Measurements from ENCODE around the gene PREX1. TPM values are rescaled to one million over a fixed set of nuclear protein-coding genes. Genes with fewer than 3 reads are reported as not detected.

PREX1 gene
- total RNA-seq, 1 donor from 2014 or later = 33.1 TPM

DNA sequence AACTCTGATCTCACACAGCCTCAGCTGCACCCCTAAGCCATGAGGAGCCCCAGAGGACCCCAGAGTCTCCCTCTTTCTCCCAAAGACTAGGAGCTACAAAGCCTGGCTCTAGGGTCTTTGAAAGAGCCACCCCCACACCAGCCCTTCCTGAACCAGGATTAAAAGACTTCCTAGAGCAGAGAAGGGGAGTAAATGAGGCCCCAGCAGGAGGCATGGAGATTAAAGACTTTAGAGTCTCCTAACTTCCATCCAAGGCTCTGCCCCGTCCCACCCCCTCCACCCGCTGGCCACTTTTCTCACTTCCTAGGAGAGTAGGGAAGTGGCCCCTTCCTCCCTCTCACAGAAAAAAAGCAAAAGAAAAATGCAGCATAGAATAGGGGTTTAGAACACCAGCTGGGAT is 1.7 kb downstream of the PREX1 start:
- DNase-seq (ENCODE audit: low read depth in 2 of 2) = no peak

DNA sequence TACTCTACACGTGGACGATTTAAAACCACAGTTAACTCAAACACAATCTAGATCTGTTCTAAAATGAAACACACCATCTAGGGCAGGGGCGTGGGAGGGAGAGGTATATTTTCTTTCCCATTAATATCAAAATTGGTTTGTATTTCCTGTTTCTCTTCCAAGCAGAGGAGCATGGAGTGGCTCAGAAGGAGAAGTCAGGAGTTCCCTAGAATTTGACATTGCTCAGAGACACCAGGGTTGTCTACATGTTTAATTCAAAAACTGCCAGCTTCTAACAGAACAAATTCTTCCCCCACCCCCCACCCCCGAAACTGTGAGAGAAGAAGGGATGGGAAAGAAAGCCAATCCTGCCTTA is 2.3 kb downstream of the PREX1 start:
- DNase-seq (ENCODE audit: low read depth in 2 of 2) = no peak

DNA sequence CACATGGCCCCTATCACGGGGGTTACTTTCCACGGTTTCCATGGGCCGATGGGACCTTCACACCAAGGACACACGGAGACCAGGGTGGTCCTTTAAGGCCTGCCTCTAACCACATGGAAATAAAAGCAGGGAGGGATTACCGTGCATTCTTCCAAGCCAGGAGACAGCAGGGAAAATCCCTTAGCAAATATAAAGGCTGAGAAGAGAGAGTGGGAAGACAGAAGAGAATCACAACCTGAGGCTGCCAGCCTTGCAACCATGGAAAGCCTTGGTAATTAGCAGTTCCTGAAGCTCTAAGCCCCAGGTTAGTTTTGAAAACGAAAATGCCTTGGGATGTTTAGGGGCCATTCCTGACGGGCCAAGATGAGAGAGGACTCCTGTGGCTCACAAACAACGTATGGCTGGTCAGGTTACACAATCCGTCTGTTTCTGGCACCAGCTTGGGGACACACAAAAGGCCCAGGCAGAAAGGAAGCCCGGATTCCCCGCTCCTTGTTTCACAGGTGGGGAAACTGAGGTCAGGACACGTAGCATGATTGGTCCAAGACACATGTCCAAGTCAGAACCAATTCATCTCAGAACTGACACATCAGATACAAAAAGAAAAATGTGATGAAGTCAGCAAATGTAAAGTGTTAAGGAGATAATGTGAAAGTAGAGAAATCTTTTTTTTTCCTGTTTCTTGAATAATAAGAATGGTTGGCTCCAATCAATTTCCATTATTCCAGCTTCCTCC is 2.8 kb downstream of the PREX1 start:
- peak in 1 of 2 donors; percentile 25 for DNase-seq (ENCODE audit: low read depth in 2 of 2)

DNA sequence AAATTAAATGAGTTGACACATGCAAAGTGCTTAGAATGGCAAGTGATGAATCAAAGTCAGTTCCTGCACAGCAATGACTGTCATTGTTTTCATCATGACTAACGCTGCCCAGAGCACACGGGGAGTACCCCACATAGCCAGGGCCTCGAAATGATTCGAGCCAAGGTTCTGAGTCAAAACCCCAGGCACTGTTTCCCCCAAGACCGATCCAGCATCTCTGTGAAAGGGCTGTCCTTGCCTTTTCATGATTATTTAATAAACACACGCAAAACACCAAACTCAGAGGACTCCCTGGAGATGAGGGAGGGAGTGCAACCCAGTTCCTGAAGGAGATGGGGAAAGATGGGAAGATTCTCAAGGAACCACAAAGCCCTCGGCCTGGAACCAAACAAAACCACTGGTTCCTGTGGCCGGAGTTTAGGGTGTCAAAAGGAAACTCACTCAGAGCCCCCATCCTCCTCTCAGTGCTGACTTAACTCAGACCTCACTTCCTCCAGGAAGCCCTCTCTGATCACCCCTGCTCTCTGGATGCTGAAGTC is 3.8 kb downstream of the PREX1 start:
- peak; percentile 77 to 90 for DNase-seq (ENCODE audit: low read depth in 2 of 2)

DNA sequence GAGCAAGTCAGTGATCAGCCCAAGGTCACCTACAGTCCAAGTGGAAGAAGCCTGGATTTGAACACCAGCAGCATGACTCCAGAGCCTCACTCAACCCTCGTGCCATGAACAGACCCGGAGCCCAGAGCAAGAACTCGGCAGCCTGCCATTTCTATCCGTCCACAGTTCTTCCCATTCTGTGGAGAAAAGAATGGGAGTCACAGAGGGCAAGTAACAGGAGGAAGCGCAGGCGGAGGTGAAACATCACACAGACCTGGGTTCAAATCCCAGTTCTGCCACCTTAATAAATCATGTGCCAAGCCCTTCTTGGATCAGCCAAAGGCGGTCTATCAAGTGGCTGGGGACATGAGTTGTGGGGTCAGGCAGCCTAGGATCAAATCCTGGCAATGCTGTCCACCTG is 4.3 kb downstream of the PREX1 start:
- peak; percentile 62 to 84 for DNase-seq (ENCODE audit: low read depth in 2 of 2)

DNA sequence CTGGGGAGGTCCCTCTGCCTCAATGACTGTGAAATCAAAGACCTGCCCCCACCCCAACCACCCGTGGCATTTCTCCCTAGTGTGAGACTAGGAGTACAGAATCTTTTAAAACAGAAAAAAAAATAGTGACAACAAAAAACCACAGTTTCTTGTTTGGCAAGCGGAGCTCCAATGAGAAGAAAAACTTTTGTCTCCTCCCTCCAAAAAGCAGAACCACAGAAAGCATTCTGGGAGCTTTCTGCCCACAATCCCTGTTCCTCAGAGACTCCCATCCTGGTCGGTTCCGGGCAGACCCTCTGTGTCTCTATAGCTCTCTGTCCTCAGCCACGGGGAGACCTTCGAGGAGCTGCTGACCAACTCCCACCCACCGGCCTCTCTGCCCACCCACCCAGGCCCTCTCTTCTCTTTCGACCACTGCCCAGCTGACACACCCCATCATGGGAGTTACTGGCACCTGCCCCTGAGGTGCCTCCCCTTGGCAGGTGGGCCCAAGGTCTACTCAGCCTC is 4.9 kb downstream of the PREX1 start:
- no peak for DNase-seq (ENCODE audit: low read depth in 2 of 2)

DNA sequence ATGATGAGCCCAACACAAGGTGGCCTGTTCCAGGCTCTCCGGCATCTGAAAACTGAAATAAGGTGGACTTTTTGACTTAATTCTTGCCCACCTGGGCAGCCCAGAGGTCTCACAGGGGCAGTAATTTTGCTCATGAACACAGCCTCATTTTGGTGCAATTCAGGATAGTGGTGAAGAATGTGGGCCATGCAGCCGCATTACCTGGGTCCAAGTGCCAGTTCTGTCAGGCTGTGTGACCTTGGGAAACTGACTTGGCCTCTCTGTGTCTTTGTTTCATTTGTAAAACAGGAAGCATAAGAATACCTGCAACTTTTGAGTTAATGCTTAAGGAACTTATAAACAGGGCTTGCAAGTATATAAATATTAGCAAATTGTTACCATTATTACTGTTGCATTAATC is 5.6 kb downstream of the PREX1 start:
- no peak for DNase-seq (ENCODE audit: low read depth in 2 of 2)

DNA sequence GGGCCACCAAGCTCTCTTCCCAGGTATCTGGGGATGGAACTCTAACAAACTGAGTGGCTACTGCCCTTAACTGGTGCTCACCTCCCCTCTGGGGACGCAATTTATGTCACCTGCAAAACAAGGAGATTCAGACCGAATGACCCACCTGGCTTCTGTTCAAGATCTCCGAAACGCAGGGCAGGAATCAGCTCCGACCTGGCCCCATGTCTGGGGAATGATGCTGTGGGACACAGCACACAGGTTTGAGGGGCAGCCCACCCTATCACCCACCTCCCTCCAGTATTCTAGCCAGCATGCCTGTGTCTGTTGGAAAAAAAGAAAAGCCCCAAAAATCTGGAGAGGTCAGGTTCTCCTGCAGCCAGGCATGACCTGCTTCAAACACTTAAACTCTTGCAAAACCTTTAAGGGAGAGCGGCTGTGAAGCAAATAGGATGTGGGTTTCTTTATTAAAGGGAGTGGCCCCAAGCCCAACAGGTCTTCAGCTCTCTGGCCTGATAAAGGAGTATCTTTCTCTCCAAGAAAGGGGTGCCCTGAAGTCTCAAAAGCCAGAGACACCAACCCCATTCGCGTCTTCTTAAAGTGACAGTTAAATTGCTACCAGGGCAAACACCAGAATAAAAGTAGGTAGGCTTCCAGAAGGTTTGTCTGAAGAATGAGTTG is 6.4 kb downstream of the PREX1 start:
- DNase-seq (ENCODE audit: low read depth in 2 of 2) = no peak

DNA sequence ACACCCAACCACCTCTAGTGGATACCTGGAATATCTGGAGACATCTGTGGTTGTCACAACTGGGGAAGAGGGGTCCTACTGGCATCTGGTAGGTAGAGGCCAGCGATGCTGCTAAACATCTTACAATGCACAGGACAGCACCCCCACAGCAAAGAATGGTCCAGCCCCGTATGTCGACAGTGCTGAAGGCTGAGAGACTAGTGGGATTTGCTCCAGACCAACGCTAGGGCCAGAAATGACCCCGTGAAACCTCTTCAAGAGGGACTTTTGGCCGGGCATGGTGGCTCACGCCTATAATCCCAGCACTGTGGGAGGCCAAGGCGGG is 7.2 kb downstream of the PREX1 start:
- DNase-seq (ENCODE audit: low read depth in 2 of 2) = no peak

DNA sequence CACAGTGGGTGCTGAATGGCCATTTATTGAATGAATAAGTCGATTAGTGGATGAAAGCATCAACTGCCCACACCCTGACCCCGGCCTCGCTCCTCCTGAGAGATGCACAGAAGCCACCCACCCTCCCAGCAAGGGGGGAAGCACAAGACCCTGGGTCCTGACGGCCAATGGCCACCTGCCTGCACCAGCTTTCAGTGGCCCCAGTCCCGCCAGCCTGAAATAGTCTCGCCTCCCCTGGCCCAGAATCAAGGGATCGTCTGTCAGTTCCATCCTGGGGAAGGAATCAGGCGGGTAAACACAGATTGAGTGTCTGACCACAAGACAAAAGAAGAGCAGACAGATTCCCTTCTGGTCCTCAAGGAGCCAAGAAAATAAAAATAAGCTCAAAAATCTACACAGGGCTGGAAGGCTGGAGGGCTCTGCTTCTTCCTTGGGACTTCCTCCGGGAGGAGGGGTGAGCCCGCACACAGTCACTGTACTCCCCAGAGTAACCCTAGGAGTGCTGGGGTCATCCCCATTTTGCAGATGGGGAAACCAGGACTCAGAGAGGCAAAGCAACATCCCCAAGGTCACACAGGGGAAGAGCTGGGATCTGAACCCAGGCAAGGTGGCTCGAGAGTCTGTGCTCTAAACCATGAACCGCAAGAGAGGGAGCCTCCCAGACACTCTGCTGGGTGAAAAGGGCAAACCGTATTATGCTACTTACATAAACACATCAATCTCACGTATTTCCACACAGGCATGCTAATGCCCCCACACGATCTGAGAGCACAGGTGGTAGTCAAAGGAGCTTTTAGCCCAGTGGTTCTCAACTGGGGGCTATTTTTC is 7.8 kb downstream of the PREX1 start:
- DNase-seq (ENCODE audit: low read depth in 2 of 2) = no peak

DNA sequence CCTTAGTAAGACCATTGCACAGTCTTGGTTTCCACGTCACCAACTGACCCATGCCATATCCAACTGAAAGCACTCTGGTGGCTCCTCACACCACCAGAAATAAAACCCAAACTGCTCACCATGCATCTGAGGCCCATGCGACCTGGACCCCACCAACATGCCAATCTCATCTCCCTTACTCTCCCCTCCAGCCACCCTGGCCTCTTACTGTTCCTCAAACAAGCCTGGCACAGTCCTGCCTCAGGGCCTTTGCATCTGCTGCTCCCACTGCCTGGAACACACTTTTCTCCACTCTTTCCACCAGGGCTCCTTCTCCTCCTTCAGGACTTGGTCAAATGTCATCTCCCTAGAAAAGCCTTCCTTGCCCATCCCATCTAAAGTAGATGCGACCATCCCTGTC is 8.7 kb downstream of the PREX1 start:
- no peak for DNase-seq (ENCODE audit: low read depth in 2 of 2)

DNA sequence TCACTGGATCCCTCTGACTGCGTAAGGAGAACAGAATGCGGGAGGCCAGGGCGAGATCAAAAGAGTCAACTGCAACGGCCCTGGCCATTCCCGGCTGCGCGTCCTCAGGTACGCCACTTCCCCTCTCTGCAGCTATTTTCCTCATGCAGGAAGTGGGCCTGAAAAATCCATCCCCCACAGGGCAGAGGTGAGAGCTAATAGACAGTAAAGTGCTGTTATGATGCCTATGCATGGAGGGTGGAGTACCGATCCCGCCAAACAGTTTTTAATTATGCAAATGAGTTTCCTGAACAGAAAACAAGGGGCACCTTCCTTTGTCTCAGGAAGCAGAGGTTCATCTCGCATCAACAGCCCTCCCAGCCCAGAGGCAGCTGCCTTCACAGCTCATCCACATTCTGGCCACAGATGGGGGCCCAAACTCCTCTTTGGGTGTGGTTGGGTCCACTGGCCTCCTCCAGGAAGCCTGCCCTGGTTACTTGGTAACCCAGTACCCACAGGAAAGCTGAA is 9.3 kb downstream of the PREX1 start:
- DNase-seq (ENCODE audit: low read depth in 2 of 2) = peak in 1 of 2 donors; percentile 49

DNA sequence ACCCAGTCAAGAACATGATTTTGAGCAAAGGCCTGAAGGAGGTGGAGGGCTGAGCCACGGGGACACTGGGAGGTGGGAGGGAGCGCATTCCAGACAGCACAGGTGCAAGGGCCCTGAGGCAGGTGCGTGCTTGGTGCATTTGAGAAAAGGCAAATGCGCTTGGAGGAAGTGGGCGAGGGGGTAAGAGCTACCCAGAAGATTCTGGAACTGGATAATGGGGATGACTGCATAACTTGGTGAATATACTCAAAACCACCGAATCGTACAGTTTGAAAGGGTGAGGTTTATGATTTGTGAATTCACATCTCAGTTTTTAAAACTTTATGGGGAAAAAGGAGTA is 9.8 kb downstream of the PREX1 start:
- no peak for DNase-seq (ENCODE audit: low read depth in 2 of 2)

DNA sequence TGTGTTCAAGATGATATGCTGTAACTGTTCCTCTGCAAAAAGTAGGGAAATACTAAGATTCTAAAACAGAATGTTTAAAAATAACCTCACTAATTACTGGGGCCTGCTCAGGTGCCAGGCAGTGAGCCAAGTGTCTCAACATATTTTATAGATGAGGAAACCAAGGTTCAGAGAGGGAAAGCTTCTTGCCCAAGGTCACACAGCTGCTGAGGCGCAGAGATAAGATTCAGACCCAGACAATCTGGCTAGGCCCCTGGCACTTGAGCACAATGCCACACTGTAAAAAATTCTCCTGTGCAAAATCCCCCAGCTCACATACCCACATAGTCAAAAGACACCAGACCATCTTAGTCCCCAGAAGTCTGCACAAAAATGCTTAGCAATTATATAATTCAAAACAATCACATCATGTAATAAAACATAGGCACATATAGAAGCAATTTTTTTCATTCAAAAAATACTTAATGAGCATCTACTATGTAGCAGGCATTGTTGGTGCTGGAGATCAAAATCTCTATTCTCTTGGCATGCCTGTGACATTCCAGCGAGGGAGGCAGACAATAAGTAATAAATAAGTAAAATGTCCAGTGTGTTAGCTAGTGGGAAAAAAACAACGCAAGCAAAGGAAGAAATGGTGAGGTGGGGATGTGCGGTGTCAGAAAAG is 10.3 kb downstream of the PREX1 start:
- peak in 1 of 2 donors; percentile 53 for DNase-seq (ENCODE audit: low read depth in 2 of 2)

DNA sequence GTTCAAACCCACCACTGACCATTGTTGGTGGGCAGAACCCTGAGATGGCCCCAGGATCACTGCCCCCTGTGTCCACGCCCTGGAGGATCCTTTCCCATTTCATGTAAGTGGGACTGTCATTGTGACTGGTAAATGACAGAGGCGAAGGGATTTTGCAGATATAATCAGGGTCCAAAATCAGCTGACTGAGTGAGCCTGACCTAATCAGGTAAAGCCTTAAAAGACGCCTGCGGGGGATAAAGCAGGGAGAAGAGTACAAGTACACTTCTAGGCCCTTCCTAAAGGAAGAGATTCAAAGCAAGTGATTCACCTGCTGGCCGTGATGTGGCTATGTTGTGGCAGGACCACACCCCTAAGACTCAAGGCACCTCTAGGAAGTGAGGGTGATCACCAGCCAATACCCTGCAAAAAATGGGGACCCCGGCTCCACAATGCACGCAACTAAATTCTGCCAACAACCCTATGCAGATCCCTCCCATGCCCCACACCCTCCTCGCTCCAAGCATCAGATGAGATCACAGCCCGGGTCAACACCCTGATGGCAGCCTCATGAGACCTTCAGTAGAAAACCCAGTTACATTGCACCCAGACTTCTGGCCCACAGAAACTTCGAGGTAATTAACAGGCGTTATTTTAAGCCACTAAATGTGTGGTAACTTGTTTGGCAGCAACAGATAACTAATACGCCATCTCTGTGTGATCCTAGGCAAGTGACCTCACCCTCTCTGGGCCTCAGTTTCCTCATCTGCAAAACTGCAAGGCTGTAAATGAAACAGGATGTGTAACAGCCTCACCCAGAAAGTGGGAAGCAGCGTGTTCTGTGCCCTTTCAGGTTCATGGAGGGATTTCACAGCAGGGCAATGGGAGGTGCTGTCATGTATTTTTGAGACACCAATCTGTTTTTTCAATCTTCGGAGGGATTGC is 11.3 kb downstream of the PREX1 start:
- DNase-seq (ENCODE audit: low read depth in 2 of 2) = no peak

DNA sequence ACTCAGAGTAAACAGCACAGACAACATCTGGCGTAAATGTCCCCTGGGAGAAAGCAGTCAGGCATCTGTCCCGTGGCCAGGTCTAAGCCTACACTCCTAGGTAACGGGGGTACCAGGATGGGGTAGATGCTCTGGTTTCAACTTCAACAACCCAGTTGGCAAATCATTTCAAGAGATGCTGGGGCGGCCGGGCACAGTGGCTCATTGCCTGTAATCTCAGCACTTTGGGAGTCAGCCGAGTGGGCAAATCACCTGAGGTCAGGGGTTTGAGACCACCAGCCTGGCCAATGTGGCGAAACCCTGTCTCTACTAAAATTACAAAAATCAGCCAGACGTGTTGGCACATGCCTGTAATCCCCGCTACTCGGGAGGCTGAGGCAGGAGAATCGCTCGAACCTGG is 12.3 kb downstream of the PREX1 start:
- DNase-seq (ENCODE audit: low read depth in 2 of 2) = no peak

DNA sequence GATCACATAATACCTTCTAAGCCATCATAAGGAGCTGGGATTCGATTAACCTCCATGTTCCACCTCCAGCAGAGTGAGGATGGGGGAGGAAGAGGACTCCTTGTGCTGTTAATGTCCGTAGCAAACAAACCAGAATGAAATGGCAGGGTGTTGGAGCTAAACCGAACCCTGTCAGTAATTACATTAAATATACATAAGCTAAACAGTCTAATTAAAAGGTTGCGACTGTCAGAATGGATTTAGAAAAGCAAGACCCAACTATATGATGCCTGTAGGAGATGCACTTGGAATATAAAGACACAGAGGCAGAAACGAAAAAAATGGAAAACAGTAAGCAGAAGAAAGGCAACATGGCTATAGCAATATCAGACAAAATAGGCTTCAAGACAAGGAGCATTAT is 13.2 kb downstream of the PREX1 start:
- DNase-seq (ENCODE audit: low read depth in 2 of 2) = no peak

DNA sequence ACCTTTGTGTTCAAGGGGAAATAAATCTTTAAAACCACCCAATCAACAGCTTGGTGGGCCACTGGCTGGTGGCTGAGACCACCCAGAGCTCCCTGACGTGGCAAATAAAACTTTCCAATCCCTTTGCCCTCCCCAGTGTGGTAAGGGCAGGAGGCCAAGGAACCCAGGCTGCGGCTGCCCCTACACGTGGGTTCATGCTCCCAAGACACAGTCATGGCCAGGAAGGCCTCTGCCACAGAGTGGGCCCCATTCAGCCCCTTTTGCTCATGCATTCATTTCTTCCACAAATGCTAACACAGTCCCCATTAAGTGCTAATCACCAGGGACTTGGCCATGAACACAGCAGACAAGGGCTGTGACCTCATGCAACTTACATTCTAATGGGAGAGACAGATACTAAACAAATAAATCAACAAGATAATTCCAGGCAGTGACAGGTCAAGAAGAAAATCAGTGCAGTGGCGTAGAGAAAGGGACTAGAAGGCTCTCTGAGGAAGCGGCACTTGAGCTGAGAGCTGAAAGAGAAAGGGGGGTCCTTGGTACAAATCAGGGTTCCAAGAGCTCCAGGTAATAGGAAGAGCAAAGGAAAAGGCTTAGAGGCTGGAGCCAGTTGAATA is 13.8 kb downstream of the PREX1 start:
- no peak for DNase-seq (ENCODE audit: low read depth in 2 of 2)

DNA sequence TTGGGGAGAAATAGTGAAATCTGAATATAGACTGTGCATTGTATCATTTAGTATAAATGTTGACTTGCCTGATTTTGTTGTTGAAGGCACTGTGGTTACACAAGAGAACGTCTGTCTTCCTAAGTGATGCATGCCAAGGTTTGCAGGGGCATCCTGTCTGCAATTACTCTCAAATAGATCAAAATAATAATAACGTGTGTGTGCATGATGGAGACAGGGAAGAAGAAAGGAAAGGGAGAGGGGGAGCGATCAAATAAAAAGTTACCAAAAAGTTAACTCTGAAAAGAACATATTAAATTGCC is 14.4 kb downstream of the PREX1 start:
- DNase-seq (ENCODE audit: low read depth in 2 of 2) = no peak
